Lower leg skin (tissue), 3 donors: Measurements from ENCODE around the gene SAE1.

Experiments used
- POLR2A ChIP-seq, 2 donors: fragments of 450-650 bp; IDR thresholded peaks; one replicate each; pipeline ENCODE4 v1.6.1; 2016 to 2017; ENCODE audit warnings: antibody characterized with exemption in 2 of 2, mild to moderate bottlenecking in 1 of 2, moderate library complexity in 1 of 2
- TF ChIP-seq, protein P1 (sequence below), 3 donors: fragments of 450-650 bp; IDR thresholded peaks; one replicate each; pipeline ENCODE4 v1.5.1; 2016; ENCODE audit warnings: antibody characterized with exemption in 3 of 3, mild to moderate bottlenecking in 3 of 3, moderate library complexity in 2 of 3

DNA sequence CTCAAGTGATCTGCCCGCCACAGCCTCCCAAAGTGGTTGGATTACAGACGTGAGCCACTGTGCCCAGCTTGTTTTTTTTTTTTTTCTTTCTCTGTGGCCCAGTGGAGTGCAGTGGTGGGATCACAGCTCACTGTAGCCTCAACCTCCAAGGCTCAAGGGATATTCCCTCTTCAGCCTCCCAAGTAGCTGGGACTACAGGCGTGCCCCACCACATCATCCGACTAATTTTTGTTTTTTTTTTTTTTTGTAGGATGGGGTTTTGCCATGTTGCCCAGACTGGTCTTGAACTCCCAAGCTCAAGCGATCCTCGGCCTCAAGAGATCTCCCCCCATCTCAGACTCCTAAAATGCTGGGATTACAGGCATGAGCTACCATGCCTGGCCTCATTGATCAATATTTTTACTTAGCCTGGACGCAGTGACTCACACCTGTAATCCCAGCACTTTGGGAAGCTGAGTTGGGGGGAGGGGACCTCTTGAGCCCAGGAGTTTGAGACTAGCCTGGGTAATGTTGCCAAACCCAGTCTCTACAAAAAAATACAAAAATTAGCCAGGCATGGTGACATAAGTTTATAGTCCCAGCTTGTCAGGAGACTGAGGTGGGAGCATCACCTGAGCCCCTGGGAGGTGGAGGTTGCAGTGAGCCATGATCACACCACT, 1.7 kb downstream of the SAE1 start:
- TF ChIP-seq, protein P1, sequence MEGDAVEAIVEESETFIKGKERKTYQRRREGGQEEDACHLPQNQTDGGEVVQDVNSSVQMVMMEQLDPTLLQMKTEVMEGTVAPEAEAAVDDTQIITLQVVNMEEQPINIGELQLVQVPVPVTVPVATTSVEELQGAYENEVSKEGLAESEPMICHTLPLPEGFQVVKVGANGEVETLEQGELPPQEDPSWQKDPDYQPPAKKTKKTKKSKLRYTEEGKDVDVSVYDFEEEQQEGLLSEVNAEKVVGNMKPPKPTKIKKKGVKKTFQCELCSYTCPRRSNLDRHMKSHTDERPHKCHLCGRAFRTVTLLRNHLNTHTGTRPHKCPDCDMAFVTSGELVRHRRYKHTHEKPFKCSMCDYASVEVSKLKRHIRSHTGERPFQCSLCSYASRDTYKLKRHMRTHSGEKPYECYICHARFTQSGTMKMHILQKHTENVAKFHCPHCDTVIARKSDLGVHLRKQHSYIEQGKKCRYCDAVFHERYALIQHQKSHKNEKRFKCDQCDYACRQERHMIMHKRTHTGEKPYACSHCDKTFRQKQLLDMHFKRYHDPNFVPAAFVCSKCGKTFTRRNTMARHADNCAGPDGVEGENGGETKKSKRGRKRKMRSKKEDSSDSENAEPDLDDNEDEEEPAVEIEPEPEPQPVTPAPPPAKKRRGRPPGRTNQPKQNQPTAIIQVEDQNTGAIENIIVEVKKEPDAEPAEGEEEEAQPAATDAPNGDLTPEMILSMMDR (IDR thresholded peaks at IDR 0.05), result no peak
- TF ChIP-seq POLR2A (IDR thresholded peaks at IDR 0.05), result no peak
